ENCODE data around the gene TSPAN11. TPM values are rescaled to one million over a fixed set of nuclear protein-coding genes. Genes with fewer than 3 reads are reported as not detected.

Gene TSPAN11
- total RNA-seq, 4 donors from 2014 or later, result 0.18 to 12.4 (median 1.5) TPM

GRCh38 chr12:30993766-30994165 lies 67.2 kb downstream of the TSPAN11 start:
- H3K4me3 ChIP-seq, result no peak overlapping the region
- no peak for DNase-seq
- H3K27me3 ChIP-seq, result no peaks in the 10 kb centered on the region
- H3K9me3 ChIP-seq, result no peaks in the 10 kb centered on the region
- no peak for TF ChIP-seq POLR2A (IDR thresholded peaks at IDR 0.05)
- TF ChIP-seq, protein P1, sequence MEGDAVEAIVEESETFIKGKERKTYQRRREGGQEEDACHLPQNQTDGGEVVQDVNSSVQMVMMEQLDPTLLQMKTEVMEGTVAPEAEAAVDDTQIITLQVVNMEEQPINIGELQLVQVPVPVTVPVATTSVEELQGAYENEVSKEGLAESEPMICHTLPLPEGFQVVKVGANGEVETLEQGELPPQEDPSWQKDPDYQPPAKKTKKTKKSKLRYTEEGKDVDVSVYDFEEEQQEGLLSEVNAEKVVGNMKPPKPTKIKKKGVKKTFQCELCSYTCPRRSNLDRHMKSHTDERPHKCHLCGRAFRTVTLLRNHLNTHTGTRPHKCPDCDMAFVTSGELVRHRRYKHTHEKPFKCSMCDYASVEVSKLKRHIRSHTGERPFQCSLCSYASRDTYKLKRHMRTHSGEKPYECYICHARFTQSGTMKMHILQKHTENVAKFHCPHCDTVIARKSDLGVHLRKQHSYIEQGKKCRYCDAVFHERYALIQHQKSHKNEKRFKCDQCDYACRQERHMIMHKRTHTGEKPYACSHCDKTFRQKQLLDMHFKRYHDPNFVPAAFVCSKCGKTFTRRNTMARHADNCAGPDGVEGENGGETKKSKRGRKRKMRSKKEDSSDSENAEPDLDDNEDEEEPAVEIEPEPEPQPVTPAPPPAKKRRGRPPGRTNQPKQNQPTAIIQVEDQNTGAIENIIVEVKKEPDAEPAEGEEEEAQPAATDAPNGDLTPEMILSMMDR (IDR thresholded peaks at IDR 0.05), result no peak
- H3K4me1 ChIP-seq, result no peaks in the 10 kb centered on the region
- H3K36me3 ChIP-seq, result no peaks in the 10 kb centered on the region
- H3K27ac ChIP-seq, result no peak overlapping the region

DNA sequence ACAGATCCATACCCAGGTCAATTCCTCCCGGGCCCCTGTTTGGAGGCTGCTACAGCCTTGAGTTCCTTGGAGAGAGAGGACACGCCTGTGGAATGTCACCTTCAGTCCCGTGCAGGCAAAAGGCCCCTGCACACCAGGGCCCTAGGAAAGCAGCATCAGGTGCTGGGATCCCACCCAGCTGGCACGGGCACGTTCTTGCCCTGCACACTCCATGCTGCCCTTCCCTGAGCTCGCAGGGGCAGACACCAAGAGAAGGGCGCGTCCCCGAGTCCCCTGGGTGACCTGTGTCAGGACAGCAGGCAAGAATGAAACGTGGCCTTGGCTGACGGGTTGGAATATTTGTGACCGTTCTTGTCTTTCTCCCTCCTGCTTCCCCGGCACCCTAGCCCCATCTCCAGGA lies 67.7 kb downstream of the TSPAN11 start:
- TF ChIP-seq POLR2A (IDR thresholded peaks at IDR 0.05), result no peak
- TF ChIP-seq, protein P1 (IDR thresholded peaks at IDR 0.05), result no peak
- H3K9me3 ChIP-seq, result no peaks in the 10 kb centered on the region
- no peak overlapping the region for H3K4me3 ChIP-seq
- no peaks in the 10 kb centered on the region for H3K27me3 ChIP-seq
- no peak overlapping the region for H3K27ac ChIP-seq
- no peaks in the 10 kb centered on the region for H3K36me3 ChIP-seq
- H3K4me1 ChIP-seq, result no peaks in the 10 kb centered on the region
- no peak for DNase-seq

- no peaks in the 10 kb centered on the region for H3K4me1 ChIP-seq
- H3K36me3 ChIP-seq, result no peaks in the 10 kb centered on the region
- no peak for DNase-seq
These were observed 69.7 kb downstream of the TSPAN11 start for GRCh38 chr12:30996255-30996654.

DNA sequence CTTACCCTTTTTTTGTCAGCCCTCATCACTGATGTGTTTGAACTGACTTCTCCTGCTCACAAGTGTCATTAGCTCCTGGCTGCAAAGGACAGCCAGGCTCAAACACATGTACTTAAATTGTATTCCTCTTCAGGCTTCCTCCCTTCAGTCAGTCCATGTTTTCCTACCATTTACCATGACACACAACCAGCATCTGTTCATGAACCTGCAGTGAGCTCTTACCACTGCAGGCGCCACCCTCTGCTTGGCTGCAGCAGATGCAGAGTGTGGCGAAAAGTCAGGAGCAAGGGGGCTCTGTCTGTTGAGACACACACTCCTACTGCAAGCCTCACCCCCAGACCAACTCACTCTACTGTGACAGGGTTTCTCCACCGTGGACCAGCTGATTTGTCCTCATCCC lies 70.2 kb downstream of the TSPAN11 start:
- Histone ChIP-seq H3K27me3 (no peaks in the 10 kb centered on the region), H3K4me1 (no peaks in the 10 kb centered on the region), H3K36me3 (no peaks in the 10 kb centered on the region), H3K27ac (no peak overlapping the region), H3K4me3 (no peak overlapping the region), H3K9me3 (no peaks in the 10 kb centered on the region)
- DNase-seq, result no peak
- no peak for TF ChIP-seq POLR2A (IDR thresholded peaks at IDR 0.05)
- TF ChIP-seq, protein P1 (IDR thresholded peaks at IDR 0.05), result no peak

More at GRCh38 chr12:30996255-30996654, 69.7 kb downstream of the TSPAN11 start:
- H3K27me3 ChIP-seq, result no peaks in the 10 kb centered on the region
- H3K4me3 ChIP-seq, result no peak overlapping the region
- TF ChIP-seq, protein P1 (IDR thresholded peaks at IDR 0.05), result no peak
- TF ChIP-seq POLR2A (IDR thresholded peaks at IDR 0.05), result no peak
- H3K27ac ChIP-seq, result no peak overlapping the region
- H3K9me3 ChIP-seq, result no peaks in the 10 kb centered on the region

DNA sequence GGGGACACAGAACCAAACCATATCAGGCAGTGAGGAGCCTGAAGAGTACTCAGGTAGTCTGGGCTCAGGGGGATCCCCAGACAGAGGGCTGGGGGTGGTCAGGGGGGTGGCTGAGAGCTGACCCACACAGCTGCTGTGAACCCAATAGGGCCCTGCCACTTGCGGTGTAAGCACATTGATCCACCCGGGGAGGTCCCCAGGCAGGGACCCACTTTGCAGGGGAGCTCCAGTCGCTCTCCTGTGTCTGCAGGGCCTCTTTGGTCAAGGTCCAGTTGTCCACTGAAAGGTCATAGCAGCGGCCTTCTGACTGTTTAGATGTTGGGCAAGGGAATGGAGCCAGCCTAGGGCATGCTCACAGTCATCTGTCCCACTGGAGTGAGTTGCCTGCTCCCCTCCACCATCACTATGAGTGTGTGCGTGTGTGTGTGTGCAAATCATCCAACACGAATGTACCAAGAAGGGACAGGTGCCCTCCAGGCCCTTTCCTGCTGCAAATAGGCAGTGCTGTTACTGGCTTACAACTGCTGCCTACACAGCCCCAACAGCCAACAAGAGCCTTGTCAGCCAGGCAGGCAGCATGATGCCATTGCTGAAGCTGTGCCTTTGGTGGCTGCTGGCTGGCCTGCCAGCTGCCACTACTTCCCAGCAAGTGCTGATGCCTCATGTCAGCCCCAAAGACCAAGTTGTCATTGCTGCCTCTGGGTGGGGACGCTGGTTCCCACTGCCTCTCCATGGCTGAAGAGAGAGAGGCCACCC lies 71.3 kb downstream of the TSPAN11 start:
- Histone ChIP-seq H3K27me3 (no peaks in the 10 kb centered on the region), H3K36me3 (no peaks in the 10 kb centered on the region), H3K9me3 (no peaks in the 10 kb centered on the region), H3K4me3 (no peak overlapping the region), H3K4me1 (no peaks in the 10 kb centered on the region), H3K27ac (no peak overlapping the region)
- DNase-seq, result no peak
- TF ChIP-seq, protein P1 (IDR thresholded peaks at IDR 0.05), result no peak
- no peak for TF ChIP-seq POLR2A (IDR thresholded peaks at IDR 0.05)
